Ishikawa (cell line): ENCODE measurements around the gene MESD.

Experiments used
- CEBPB ChIP-seq: IDR thresholded peaks from 2 replicates; pipeline ENCODE4 v1.6.1; 2012
- EP300 ChIP-seq: IDR thresholded peaks from 2 replicates; pipeline ENCODE4 v1.6.1; 2012; ENCODE audit warnings: borderline replicate concordance
- FOXM1 ChIP-seq: IDR thresholded peaks from 2 replicates; pipeline ENCODE4 v1.6.1; 2012; ENCODE audit warnings: low read depth, borderline replicate concordance
- MAX ChIP-seq: IDR thresholded peaks from 2 replicates; pipeline ENCODE4 v1.6.1; 2012
- RAD21 ChIP-seq: IDR thresholded peaks from 2 replicates; pipeline ENCODE4 v1.6.1; 2012; ENCODE audit warnings: low read depth
- REST ChIP-seq: IDR thresholded peaks from 2 replicates; pipeline ENCODE4 v1.6.1; 2012; ENCODE audit warnings: low read depth, mild to moderate bottlenecking

GRCh38 chr15:81029414-81030300 lies 40.0 kb upstream of the MESD start:
- TF ChIP-seq EP300 = no peak
- no peak for TF ChIP-seq REST
- no peak for TF ChIP-seq FOXM1
- TF ChIP-seq RAD21 = no peak
- TF ChIP-seq MAX = no peak
- no peak for TF ChIP-seq CEBPB
